ENCODE data around the gene FERMT1.

FERMT1 gene, protein sequence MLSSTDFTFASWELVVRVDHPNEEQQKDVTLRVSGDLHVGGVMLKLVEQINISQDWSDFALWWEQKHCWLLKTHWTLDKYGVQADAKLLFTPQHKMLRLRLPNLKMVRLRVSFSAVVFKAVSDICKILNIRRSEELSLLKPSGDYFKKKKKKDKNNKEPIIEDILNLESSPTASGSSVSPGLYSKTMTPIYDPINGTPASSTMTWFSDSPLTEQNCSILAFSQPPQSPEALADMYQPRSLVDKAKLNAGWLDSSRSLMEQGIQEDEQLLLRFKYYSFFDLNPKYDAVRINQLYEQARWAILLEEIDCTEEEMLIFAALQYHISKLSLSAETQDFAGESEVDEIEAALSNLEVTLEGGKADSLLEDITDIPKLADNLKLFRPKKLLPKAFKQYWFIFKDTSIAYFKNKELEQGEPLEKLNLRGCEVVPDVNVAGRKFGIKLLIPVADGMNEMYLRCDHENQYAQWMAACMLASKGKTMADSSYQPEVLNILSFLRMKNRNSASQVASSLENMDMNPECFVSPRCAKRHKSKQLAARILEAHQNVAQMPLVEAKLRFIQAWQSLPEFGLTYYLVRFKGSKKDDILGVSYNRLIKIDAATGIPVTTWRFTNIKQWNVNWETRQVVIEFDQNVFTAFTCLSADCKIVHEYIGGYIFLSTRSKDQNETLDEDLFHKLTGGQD
- long read RNA-seq, donor 1 = 0 reads
- long read RNA-seq, donor 2 = 0 reads
- long read RNA-seq, donor 3 = 0 reads
- long read RNA-seq, donor 4 = 0 reads
- long read RNA-seq, donor 5 = 0 reads
- long read RNA-seq, donor 6 = 0 reads
- long read RNA-seq, donor 7 = 0 reads
- long read RNA-seq, donor 8 = 0 reads

DNA sequence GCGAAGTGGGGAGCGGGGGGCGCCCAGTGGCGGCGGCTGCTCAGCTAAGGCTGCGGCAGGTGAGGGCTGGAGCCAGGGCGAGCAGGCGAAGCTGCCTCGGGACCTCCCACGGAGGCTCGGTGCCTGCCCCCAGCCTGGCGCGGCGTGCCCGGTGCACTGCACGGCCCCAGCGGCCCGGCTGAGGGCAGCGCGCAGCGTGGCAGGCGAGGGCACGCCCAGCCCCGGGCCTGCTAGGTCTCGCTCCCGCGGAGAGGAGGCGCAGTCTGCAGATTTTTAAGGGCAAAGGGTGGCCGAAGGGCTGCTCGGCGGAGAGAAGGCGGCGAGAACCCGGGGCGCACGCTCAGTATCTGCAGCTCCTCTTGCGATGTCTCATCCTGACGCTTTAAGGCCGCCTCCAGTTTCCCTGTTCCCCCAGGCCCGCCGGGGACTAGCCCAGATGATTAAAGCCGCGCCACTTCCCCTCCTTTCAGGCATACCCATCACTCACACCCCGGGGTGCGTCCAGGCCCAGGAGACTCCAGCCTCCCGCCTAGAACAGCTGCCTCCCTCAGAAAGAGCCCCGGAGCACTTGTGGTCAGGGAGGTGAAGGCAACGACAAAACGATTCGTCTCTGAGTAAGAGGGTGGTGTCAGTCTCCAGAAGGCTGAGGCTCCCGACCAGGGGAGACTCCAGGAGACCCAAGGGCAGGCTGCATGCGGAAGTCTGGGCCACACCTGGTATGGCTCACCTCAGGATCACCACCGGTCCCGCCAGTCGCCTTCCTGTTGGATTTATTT lies at the start of gene FERMT1:
TSS of gene FERMT1 (minus strand) at position 158 of the 776 bp plus-strand sequence. CDS start 3,476 bp downstream, outside the sequence.
- DNase-seq = peak; percentile 80

DNA sequence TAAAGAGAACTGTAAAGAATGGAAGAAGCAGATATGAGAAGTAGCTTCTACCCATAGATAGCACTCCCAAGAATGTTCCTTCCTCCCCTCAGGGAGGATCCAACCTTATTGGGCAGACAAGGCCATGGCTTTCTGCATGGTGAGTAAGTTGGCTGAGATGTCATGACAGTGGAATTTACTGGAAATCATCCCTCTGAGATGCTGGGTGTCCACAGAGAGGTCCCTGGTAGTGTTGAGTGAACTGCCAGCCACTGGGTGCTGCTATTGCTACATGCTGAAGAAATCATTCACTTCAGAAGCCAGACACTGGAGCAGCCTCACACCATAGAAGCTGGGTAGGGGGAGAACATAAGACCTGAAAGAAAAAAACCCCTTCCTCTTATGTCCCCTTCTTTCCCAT lies 46.4 kb upstream of the FERMT1 start:
- no peak for DNase-seq

DNA sequence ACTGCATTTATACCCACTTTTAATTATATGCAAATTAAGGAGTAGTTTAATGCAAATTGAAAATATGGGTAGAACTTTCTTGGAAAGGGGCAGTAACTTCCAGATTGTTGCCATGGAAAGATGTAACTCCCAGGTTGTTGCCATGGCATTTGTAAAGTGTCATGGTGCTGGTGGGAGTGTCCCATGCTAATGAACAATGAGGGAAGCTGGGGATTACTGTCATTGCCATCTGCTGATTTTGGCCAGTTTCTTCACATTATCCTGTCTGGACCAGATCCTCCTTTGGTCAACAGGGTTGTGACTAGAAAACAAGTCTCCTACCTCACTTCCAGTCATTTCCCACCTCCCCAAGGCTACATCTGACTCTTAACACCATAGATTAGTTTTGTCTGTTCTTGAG lies 45.4 kb upstream of the FERMT1 start:
- no peak for DNase-seq

DNA sequence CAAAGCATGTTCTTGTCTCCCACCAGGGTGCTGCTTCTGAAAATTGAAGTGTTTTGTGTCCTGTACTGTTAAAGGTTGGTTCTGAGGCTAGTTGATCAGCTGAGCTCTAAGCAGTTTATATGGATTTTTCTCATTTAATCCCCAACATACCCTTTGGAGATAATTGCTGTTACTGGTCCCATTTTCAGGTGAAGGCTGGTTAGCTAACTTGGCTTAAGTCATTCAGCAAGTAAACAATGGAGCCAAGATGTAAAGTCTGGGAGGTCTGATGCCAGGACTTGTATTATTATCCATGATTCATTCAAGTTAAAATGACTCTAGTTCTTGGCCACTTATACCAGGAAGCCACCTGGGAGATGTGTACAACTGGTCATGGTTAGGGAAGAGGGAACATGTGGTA lies 42.5 kb upstream of the FERMT1 start:
- no peak for DNase-seq

DNA sequence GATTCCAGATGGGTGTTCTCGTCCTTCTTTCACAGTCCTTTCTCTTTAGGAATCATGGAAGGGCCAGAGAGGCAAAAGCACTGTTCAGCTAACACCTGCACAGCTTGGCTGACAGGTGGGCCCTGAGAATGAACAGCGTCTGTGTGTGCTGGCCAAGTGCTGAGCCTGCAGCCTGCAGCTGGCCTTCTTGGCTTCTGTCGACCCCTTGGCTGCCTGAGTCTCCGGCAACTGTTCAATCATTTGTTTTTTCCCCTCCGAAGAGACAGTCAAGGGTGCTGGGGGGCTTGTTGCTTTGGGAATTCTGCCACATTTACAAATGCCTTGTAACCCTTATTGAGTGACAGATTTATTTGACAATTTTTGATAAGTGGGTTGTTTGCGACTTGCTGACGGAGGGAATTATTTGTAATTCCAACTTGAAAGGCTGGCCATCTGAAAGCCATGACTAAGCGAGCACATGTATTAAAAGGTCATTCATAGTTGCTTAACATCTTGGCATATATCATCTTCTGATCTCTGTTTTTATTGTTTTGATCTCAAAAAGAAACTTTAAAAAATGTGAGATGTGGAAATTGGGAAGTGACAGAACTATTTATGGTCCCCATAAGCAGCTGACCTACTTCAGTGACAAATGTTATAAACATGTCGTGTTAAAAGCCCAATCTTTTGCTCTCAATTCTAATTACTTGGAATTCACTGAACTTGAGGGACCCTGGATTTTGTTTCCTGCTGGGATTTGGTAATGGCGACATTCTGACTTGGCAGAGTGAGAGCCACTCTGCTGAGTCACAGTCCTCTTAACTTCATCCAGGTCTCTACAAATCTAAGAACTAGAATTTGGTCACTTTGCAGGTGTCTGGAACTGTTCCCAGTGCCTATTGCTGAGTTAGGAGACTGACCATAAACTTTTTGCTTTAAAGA lies 41.9 kb upstream of the FERMT1 start:
- peak; percentile 22 for DNase-seq

DNA sequence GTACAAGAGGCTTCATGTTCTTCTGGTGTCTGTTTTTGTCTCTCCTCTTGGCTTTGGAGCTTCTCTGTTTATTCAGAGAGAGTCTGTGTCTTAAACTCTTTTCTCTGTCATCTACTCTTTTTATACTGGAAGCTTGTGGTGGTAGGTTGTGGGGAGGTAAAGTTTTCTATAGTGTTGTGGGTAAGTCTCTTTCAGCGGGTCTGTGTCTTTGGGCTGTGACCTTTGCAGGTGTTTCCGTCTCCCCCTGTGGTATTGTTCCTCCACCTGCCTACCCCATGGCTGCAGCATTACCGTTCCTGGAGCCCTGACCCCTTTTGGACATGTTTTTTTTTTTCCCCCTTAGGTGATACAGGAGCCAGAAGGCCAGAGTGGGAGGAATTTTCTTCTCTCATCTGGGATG lies 37.9 kb upstream of the FERMT1 start:
- no peak for DNase-seq

DNA sequence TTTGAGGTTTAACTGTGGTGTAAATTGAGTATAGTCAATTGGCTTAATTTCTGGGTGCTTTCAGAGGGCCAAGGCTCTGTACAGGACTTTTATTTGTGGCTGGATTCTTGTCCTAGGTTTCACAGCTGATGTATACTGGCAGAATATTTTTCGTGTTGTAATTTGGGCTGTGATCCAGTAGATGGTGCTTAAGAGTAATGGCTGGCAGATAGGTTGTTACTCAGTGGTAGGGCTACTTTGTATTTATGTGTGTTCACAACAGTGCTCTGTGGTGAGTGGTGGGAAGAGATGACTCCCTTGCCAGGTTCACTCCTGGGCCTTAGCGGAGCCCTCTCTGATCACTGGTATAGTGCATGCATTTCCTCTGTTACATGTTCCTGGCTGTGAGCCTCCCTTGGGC lies 34.5 kb upstream of the FERMT1 start:
- no peak for DNase-seq

DNA sequence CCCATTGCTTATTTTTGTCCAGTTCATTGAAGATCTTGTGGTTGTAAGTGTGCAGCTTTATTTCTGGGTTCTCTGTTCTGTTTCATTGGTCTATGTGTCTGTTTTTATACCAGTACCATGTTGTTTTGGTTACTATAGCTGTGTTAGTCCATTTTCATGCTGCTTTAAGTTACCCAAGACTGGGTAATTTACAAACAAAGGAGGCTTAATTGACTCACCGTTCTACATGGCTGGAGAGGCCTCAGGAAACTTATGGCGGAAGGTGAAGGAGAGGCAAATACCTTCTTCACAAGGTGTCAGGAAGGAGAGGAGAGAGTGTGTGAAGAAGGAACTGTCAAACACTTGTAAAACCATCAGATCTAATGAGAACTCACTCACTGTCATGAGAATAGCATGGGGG lies 29.9 kb upstream of the FERMT1 start:
- no peak for DNase-seq

DNA sequence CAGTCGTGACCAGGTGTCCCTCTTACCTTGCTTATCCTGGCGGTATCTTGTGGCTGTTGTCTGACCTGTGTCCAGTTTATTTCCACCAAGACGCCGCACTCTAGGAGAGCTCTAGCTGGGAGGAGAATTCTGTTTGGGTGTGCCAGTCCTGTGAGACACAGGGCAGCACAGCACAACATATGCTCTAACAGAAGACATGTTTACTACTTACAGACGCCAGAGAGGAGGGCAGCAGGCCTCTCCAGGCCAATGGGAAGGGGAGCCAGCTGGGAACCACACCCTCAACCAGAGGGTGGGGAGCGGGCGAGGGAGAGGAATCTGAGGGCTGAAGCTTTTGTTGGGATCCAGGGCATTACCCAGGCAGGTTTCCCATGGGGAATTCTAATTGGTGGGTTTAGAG lies 25.2 kb upstream of the FERMT1 start:
- DNase-seq = no peak

DNA sequence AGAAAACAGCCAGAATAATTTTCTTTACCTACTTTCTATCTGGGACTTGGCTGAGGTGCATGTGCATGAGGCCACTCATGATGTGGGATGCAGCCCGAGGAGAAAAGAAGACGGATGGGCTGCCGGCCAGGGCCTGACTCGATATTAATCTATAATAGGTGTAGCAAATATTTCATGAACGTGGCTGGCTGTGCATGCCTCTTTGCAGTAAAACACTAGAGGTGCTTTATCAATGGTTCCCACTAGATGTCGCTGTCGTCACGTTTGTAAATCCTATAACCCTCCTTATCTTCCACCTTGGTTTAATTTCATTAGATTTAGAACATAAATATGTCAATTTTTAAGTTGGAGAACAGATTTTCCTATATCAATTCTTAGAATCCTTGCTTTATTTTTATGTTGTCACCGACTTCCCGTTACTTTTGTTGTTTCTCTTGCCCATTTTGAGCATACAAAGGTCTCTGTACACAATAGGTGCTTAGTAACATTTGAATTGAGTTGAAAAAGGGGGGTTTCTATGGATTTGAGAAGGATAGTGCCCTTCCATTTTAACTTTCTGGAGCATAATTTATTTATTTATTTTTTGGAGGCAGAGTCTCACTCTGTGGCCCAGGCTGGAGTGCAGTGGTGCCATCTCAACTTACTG lies 19.6 kb upstream of the FERMT1 start:
- DNase-seq = peak; percentile 33

DNA sequence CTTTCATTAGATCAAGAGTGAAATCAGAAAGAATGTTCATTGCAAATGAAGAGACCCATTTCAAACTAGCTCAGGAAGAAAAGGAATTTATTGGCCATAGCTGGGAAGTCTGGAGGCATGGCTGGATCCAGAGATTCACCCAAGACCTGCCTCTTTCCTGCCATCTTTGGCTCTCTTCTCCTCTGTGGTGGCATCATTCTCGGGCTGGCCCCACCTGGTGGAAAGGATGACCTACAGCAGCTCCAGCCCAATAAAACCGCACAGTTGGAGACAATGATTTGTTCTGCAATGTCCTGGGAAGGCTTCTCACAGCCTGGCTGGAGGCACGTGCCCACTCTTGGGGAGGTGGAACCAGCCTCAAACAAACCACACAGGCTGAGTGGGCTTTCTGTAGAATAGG lies 18.1 kb upstream of the FERMT1 start:
- no peak for DNase-seq

DNA sequence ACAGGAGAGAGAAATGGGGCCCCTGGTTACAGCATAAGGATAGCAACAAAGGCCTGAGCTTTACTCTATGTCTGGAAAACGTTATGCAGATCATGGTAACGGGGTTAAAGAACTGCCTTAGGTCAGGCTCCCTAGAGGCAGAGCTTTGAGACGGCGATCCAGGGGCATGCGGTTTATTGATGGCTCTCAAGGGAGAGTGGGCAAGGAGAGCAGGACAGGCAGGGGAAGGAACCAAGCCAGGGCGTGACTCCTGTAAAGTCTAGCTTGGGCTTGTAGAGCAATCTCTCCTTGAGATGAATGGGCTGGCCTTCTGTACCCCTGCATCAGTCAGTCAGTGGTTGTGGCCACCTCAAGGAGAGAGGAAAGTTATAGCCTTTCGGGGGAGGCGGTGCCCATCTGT lies 12.5 kb upstream of the FERMT1 start:
- DNase-seq = no peak

DNA sequence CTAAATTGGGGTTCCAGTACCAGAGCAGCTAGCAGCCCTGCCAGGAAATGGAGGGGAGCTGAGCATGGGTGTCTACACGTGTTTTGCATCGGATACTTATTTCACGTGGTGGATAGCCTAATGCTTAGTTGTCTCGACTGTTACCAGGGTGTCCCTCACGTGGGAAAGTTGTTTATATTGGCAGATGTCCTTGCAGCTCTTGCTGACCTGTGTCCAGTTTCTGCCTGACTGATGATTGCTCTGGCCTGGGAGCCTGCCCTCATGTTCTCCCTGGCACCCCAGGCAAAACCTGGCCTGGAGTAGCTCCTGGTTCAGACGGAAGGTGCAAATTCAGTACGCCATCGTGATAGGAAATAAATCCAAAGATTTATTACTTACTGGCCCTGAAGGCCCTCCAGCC lies 11.8 kb upstream of the FERMT1 start:
- DNase-seq = no peak

DNA sequence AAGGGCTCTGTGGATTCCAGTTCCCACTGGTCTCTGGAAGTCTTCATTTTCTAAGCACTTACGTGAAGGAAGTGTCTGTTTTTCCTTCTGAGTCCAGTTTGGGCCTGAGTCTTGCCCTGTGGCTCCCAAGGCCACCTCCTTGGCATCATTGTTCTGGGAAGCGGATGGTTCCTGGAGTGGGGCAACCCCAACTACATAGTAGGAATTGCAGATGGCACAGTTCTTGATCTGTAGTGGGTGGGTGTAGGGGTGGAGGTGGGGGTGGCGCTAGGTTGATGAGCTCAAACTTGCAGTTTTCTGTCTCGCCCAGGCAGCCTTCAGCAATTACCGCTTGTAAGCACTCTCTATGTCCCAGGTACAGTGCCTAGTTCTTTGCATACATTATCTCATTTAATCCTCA lies 7.2 kb upstream of the FERMT1 start:
- no peak for DNase-seq

DNA sequence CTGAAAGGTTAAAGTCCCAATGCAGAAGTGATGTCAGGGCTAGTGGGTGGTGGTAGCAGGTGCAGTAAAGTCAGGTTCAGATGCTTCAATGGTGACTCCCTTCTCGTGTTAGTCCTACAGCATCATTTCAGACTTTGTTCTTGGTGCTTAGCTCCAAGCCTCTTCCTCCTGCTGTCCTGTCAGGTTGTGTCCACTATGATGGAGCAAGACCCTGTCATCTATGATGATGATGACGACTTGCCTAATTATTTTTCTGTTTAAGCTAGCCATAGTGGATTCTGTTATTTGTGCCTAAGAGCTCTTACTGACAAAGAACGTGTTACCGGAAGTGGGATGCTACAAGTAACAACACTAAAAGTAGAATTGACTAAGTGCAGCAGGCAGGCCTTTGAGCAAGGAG lies 5.0 kb upstream of the FERMT1 start:
- DNase-seq = no peak

DNA sequence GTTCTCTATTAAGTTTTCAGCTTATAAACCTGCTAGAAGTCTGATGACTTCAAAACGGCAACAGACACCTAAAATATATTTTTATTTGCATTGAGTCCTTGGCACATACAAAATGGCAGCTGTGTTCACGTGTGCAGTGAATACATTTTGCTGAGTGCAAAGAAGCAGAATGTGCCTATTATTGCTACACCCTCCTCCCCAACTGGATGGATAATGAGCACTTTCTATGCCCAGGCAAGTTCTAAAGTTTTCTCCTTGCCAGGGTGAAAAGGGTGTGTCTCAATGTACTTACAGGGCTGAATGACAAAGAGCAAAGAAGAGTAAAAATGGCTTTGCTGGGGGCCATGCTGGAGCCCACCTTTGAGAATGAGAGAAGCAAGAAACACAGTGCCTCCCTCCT lies 4.0 kb upstream of the FERMT1 start:
- no peak for DNase-seq

DNA sequence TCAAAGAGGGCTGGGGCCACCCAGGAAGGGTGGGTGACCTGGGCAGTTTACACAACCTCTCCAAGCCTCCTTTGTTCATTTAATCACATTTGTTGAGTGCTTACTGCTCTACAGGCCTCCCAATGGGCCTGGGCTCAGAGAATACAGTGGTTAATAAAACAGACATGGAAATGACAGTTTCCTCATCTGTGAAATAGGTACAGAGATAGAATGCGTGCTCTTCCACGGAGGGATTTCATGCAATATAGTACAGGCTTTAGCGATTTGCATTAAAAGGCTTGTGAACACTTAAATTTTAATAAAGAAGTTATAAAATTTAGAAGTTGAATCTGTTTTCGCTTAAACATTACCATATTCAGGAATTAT lies 802 bp upstream of the FERMT1 start:
- no peak for DNase-seq

DNA sequence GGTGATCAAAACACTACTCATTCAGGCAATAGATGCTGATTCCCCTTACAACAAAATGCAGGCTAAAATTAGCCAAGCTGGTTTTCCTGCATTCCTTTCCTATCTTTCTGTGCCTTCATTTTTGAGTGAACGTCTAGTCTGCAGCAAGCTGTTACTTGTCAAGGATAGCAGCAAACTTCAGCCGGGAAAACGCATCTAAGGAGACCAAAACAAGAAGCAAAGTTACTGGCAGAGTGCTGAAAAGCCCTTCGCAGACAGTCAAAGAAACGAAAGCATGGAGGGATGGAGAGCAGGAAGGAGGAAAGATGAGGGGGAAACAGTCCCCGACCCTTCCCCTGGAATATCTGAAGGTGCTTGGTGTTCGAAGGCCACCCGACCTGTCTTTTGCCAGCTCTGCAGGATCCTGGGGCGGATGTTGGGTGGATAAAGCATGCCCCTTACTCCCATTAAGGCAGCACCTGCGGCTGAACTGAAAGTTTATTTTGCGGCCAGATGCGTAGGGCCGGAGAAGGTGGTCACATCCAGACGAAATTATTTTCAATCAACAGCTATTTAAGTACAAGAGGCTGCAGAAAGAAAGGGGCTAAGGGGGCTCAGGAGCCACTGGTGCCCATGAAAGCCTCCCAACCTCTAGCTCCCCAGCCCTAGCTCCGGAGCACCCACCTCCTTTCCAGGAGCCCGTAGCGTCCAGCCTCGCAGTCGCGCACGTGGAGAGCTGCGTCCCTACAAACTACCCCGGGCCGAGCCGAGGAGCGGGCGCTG lies 538 bp downstream of the FERMT1 start:
- no peak for DNase-seq

DNA sequence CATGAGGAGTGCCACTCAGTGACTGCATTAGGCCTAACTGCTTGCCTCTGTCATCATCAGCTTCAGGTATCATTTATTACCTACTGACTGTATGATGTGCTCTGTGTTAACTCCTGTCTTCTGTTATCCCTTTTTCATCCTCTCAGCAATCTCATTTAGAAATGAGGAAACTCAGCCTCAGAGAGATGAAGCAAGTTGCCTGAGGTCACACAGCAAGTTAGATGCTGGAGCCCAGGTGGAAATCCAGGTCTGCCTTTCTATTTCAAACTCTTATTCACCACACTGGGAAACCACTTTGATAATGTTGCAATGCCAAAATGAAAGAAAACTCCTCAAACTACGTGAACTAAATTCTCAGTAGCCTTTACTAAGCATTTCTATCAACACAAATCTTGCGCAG lies 1.3 kb downstream of the FERMT1 start:
- DNase-seq = no peak

DNA sequence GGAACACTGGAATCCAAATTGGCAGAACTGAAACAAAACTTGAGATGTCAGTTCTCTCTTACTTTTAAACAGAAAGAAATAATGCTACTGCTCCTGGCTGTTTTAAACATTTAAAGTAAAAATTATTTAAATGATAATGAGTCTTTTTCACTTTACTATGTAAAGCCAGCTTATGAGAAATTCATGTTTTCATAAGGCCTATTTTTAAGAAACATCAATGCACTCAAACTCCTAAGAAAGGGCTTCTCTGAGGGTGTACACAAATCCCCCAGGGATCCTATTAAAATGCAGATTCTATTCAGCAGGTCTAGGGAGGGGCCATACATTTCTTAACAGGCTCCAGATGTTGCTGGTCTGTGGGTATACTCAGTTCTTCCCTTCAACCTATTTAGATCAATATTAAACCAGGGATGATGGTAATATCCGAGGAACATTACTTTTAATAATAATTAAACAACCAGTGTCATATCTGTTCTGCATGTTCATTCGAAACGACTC lies 2.3 kb downstream of the FERMT1 start:
- DNase-seq = no peak
